ENCODE measurements around the gene USP13. TPM values are rescaled to one million over a fixed set of nuclear protein-coding genes. Genes with fewer than 3 reads are reported as not detected.

The USP13 gene
- total and polyA plus RNA-seq, 2 of the 13 experiments (the other 11 are each of a cell fraction or from before 2014, with no cell fraction given): 15.9 to 36.7 TPM

- TF ChIP-seq ZNF687 (CRISPR knock-in tag; IDR thresholded peaks at IDR 0.05) (peak; percentile 15; the same call in 1 of the 2 replicates), CBX5 (CRISPR knock-in tag; IDR thresholded peaks at IDR 0.05; ENCODE audit: borderline replicate concordance) (0 out of 2 replicates have a peak, but pooled peaks have one; percentile 2), ZMYM3 (CRISPR knock-in tag; IDR thresholded peaks at IDR 0.05) (peak; percentile 74), ZGPAT (CRISPR knock-in tag; IDR thresholded peaks at IDR 0.05) (0 out of 2 replicates have a peak, but pooled peaks have one; percentile 16)
Measured at GRCh38 chr3:179643837-179644236, 9.0 kb upstream of the USP13 start (continued).

GRCh38 chr3:179646177-179646576 lies 6.7 kb upstream of the USP13 start:
- POLR2A ChIA-PET: no interaction called here
- Histone ChIP-seq H3K79me2 (ENCODE audit: insufficient read depth, low read length) (no peaks in the 10 kb centered on the region), H3K36me3 (replicated peaks in 1 of 2; ENCODE audit: control insufficient read depth in 1 of 2, insufficient read depth in 2 of 2, low read length in 2 of 2) (no peaks in the 10 kb centered on the region), H3K4me3 (replicated peaks in 1 of 3; ENCODE audit: insufficient read depth in 1 of 3, low read depth in 2 of 3, low read length in 3 of 3) (no peak overlapping the region), H3K9me3 (ENCODE audit: low read length) (no peaks in the 10 kb centered on the region), H3K9ac (ENCODE audit: insufficient read depth, low read depth, low read length) (no peak overlapping the region), H4K20me1 (ENCODE audit: insufficient read depth, low read length) (no peaks in the 10 kb centered on the region), H3K4me2 (ENCODE audit: low read depth, low read length) (no peak overlapping the region), H2AFZ (ENCODE audit: low read length) (no peak overlapping the region), H3K4me1 (ENCODE audit: insufficient read depth, low read length) (peaks cover 38% of the 10 kb centered on the region), H3K27ac (ENCODE audit: extremely low read length, insufficient read depth, low read length) (no peak overlapping the region), H3K27me3 (ENCODE audit: control insufficient read depth in 1 of 2, insufficient read depth in 2 of 2, low read length in 2 of 2) (no peaks in the 10 kb centered on the region; a peak in 1 of 5 replicates)
- TF ChIP-seq, protein P1, sequence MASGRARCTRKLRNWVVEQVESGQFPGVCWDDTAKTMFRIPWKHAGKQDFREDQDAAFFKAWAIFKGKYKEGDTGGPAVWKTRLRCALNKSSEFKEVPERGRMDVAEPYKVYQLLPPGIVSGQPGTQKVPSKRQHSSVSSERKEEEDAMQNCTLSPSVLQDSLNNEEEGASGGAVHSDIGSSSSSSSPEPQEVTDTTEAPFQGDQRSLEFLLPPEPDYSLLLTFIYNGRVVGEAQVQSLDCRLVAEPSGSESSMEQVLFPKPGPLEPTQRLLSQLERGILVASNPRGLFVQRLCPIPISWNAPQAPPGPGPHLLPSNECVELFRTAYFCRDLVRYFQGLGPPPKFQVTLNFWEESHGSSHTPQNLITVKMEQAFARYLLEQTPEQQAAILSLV (CRISPR knock-in tag; IDR thresholded peaks at IDR 0.05; ENCODE audit: borderline replicate concordance): no peak
- TF ChIP-seq HOXA5 (CRISPR knock-in tag; IDR thresholded peaks at IDR 0.05) (no peak), ZFY (CRISPR knock-in tag; IDR thresholded peaks at IDR 0.05) (no peak), CCDC6 (CRISPR knock-in tag; IDR thresholded peaks at IDR 0.05) (no peak), ZNF572 (CRISPR knock-in tag; IDR thresholded peaks at IDR 0.05) (no peak), NR1H2 (CRISPR knock-in tag; IDR thresholded peaks at IDR 0.05; ENCODE audit: borderline replicate concordance, low read depth) (no peak)
- TF ChIP-seq, protein P2, sequence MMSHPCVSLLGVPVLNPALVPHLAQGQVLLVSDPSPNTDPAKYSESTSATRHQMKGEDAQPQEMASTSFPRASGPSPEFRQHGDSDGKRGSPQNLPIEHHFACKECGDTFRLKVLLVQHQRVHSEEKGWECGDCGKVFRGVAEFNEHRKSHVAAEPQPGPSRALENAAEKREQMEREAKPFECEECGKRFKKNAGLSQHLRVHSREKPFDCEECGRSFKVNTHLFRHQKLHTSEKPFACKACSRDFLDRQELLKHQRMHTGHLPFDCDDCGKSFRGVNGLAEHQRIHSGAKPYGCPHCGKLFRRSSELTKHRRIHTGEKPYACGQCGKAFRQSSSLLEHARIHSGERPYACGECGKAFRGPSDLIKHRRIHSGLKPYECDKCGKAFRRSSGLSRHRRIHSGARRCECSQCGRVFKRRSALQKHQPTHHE (CRISPR knock-in tag; IDR thresholded peaks at IDR 0.05; ENCODE audit: borderline replicate concordance): no peak
- WGBS (ENCODE audit: low lambda C conversion rate): 91% methylated on average over 3 of the region's 3 CpGs
- in situ Hi-C loops (cut with HindIII; ENCODE audit: extremely low pct_ligation_motif_present, low pct_unique_long_range_greater_than_20kb) (no loop called here), intact Hi-C loops (cut with micrococcal nuclease; ENCODE audit: unreplicated experiment) (loop anchor here (10.0 kb wide), 1 partner anchor 321 kb away; the partner anchor contains the start of gene ZNF639)
- ATAC-seq (no peak), FAIRE-seq (no peak), DNase-seq (ENCODE audit: low spot score) (no peak)
- no TSS peak for BruUV-seq (replicated peaks)
- CTCF ChIA-PET (ENCODE audit: low intra/inter-chr PET ratio, low total read pairs): no interaction called here

Data from HepG2 (cell line).